AG09309 (cell line): ENCODE measurements around the gene PKP2.
"Not testable (repeated sequence)": the region's sequence is repeated elsewhere in the genome, so short reads cannot be mapped to it uniquely, and the experiment has no call there.

Source experiments
- DNase-seq: peaks from one replicate; pipeline ENCODE4 v3.0.0-alpha.2; 2010; ENCODE audit warnings: low read depth
- H3K4me3 ChIP-seq: 2 replicates; pipeline ENCODE4 v1.5.1; 2011; ENCODE audit warnings: mild to moderate bottlenecking, low read depth, low read length, moderate library complexity; ENCODE audit not compliant: control insufficient read depth
- CTCF ChIP-seq: IDR thresholded peaks from 2 replicates; pipeline ENCODE4 v1.5.1; 2011; ENCODE audit warnings: mild to moderate bottlenecking, low read depth, low read length, inconsistent platforms; ENCODE audit not compliant: insufficient read depth, control insufficient read depth; ENCODE audit errors: missing control alignments

The PKP2 gene

GRCh38 chr12:32881107-32881506 lies 15.5 kb downstream of the PKP2 start:
- DNase-seq, result no peak
- H3K4me3 ChIP-seq, result no peak overlapping the region
- no peak for TF ChIP-seq CTCF

- not testable (repeated sequence) for DNase-seq
These were observed 17.5 kb downstream of the PKP2 start for GRCh38 chr12:32879066-32879465.

GRCh38 chr12:32877601-32878459 lies 18.7 kb downstream of the PKP2 start:
- DNase-seq, result no peak

More at GRCh38 chr12:32879066-32879465, 17.5 kb downstream of the PKP2 start:
- H3K4me3 ChIP-seq, result not testable (repeated sequence)

GRCh38 chr12:32876004-32876403 lies 20.6 kb downstream of the PKP2 start:
- H3K4me3 ChIP-seq, result no peak overlapping the region
- no peak for DNase-seq
- no peak for TF ChIP-seq CTCF

More at GRCh38 chr12:32877601-32878459, 18.7 kb downstream of the PKP2 start:
- no peak for TF ChIP-seq CTCF
- H3K4me3 ChIP-seq, result no peak overlapping the region

GRCh38 chr12:32874975-32875374 lies 21.6 kb downstream of the PKP2 start:
- H3K4me3 ChIP-seq, result no peak overlapping the region
- no peak for TF ChIP-seq CTCF
- DNase-seq, result no peak

- no peak for TF ChIP-seq CTCF
- H3K4me3 ChIP-seq, result no peak overlapping the region
- DNase-seq, result no peak
These were observed 22.5 kb downstream of the PKP2 start for GRCh38 chr12:32874078-32874477.

GRCh38 chr12:32872416-32872815 lies 24.2 kb downstream of the PKP2 start:
- DNase-seq, H3K4me3 ChIP-seq: not testable (repeated sequence)

- no peak for TF ChIP-seq CTCF
- H3K4me3 ChIP-seq, result no peak overlapping the region
- no peak for DNase-seq
These were observed 25.9 kb downstream of the PKP2 start for GRCh38 chr12:32870716-32871115.
